ENCODE results near the gene SAXO2.

GRCh38 chr15:82309802-82310201 is 47.2 kb downstream of the SAXO2 start:
- no peak for TF ChIP-seq CTCF (conservative IDR thresholded peaks at IDR 0.05 in 1 of 2, IDR thresholded peaks at IDR 0.05 in 1 of 2; ENCODE audit: low read depth in 1 of 2, low read length in 2 of 2)
- TF ChIP-seq EZH2 (IDR thresholded peaks at IDR 0.05; ENCODE audit: low read length, missing control alignments): no peak

Data from fibroblast of lung (primary cell).